Activated B cell treated with CpG ODN at 0.5 μM for 24 hours (primary cell): ENCODE results near the gene SMPD2. TPM values are rescaled to one million over a fixed set of nuclear protein-coding genes. Genes with fewer than 3 reads are reported as not detected.
"Not testable (repeated sequence)": the region's sequence is repeated elsewhere in the genome, so short reads cannot be mapped to it uniquely, and the experiment has no call there.

Source experiments
- ATAC-seq: fragments of 200-7000 bp; cut with Tn5 transposase; one replicate; pipeline ENCODE4 v1.10.0; 2021; ENCODE audit warnings: low read depth, mild to moderate bottlenecking, moderate library complexity
- CTCF ChIA-PET: fragments of 350-600 bp; sonication (Branson Sonifier 250); formaldehyde crosslinking; loops from one replicate; lab custom pipeline; 2021; ENCODE audit warnings: antibody characterized with exemption; lab: Charles Lee
- POLR2A ChIA-PET: fragments of 350-600 bp; sonication (Branson Sonifier 250); formaldehyde crosslinking; loops from one replicate; lab custom pipeline; 2021; ENCODE audit warnings: antibody characterized with exemption; lab: Charles Lee
- DNase-seq: peaks from one replicate; pipeline ENCODE4 v3.0.0; 2022
- H3K27ac Mint-ChIP-seq: one replicate; pipeline ENCODE4 v1.8.0; 2020; ENCODE audit warnings: mixed read lengths
- H3K27me3 Mint-ChIP-seq: one replicate; pipeline ENCODE4 v1.8.0; 2021; ENCODE audit warnings: mixed read lengths
- H3K36me3 Mint-ChIP-seq: one replicate; pipeline ENCODE4 v1.8.0; 2021; ENCODE audit warnings: low read depth, mixed read lengths
- H3K4me1 Mint-ChIP-seq: one replicate; pipeline ENCODE4 v1.8.0; 2021; ENCODE audit warnings: mixed read lengths
- H3K4me3 Mint-ChIP-seq: one replicate; pipeline ENCODE4 v1.8.0; 2020; ENCODE audit warnings: mild to moderate bottlenecking, mixed read lengths
- H3K9me3 Mint-ChIP-seq: one replicate; pipeline ENCODE4 v1.8.0; 2020; ENCODE audit warnings: mixed read lengths
- intact Hi-C: fragments of 100-400 bp; cut with micrococcal nuclease; formaldehyde crosslinking; loops from one replicate; pipeline ENCODE4 v1.15.1; 2024
- total RNA-seq: library from RNA; stranded (reverse); gene quantifications from 2 replicates; pipeline ENCODE4 v1.2.3, GENCODE V29; 2022
- TF ChIP-seq, protein P1 (sequence below): fragments of 200-600 bp; IDR thresholded peaks from one replicate; pipeline ENCODE4 v1.8.0; 2022; ENCODE audit warnings: antibody characterized with exemption, mild to moderate bottlenecking

The SMPD2 gene
- total RNA-seq, 1 donor from 2014 or later: 28.2 TPM

DNA sequence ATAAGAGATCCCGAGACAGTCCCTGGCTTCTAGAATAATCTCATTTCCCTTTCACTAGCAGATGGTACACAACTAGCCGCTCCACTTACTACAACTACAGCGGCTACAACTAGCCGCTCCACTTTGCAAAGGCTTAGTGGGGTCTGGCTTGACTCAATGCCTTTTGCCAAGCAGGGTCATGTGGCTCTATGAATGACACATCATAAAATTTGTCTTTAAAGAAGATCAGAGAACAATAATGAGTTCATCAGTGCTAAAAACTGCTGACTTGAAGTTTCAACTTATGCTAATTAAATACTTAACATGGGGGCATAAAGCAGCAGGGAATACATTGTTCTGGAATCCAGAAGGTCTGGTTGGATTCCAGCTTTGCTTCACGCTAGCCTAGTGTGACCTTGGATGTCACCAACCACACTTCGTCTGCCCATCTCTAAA lies 17.1 kb downstream of the SMPD2 start:
- Mint-ChIP-seq H3K9me3 (no peaks in the 10 kb centered on the region), H3K4me1 (peaks cover 73% of the 10 kb centered on the region), H3K36me3 (peaks cover 31% of the 10 kb centered on the region), H3K27me3 (no peaks in the 10 kb centered on the region), H3K4me3 (peak overlapping the region; percentile 97), H3K27ac (peak overlapping the region; percentile 83)
- POLR2A ChIA-PET: interaction anchor here (0.8 to 7.9 kb wide), 6 partner anchors 8 to 75 kb away, joined by 3 to 154 read pairs (median 38); partner anchors contain the start of genes CD164, PPIL6, SMPD2 and ZBTB24
- no peak for ATAC-seq
- no peak for DNase-seq
- CTCF ChIA-PET: interaction anchor here (1.2 to 1.3 kb wide), 2 partner anchors 16 to 23 kb away, joined by 3 read pairs; no protein-coding TSS in a partner anchor
- intact Hi-C loops: loop anchor here (5.0 to 10.0 kb wide), 3 partner anchors 270 to 1947 kb away; partner anchors contain the start of gene CDK19
- TF ChIP-seq, protein P1, sequence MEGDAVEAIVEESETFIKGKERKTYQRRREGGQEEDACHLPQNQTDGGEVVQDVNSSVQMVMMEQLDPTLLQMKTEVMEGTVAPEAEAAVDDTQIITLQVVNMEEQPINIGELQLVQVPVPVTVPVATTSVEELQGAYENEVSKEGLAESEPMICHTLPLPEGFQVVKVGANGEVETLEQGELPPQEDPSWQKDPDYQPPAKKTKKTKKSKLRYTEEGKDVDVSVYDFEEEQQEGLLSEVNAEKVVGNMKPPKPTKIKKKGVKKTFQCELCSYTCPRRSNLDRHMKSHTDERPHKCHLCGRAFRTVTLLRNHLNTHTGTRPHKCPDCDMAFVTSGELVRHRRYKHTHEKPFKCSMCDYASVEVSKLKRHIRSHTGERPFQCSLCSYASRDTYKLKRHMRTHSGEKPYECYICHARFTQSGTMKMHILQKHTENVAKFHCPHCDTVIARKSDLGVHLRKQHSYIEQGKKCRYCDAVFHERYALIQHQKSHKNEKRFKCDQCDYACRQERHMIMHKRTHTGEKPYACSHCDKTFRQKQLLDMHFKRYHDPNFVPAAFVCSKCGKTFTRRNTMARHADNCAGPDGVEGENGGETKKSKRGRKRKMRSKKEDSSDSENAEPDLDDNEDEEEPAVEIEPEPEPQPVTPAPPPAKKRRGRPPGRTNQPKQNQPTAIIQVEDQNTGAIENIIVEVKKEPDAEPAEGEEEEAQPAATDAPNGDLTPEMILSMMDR: no peak

DNA sequence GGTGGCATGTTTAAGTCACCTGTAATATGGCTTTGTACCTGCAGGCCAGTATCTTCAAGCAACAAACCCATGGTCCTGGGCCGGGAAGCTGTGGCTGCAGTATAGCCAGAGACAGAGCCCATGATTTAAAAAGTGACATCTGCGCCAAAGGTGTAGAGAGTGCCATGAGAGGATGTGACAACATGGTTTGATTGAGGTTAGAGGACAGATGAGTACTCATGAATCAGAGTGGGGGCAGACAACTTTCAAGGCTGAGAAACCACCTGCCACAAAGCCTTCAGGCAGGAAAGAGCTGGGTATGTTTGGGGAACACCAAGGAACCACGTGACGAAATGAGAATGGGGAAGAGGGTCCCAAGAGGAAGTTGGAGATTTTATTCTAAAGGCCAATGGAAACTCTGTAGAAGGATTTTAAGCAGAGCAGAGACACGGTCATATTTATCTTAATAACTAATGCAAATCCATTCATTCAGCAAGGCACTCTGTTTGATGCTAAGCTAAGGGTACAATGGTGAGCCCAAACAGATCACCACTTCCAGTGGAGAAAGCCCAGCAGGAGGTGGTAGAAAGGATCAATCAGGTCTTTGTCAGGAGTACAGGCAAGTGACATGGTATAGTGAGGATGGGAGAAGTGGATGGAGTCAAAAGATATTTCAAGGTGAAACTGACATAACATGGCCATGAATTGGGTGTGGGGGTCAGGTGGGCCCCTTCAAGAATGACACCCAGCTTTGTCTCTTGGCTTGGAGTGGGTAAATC lies 18.4 kb downstream of the SMPD2 start:
- no peaks in the 10 kb centered on the region for H3K27me3 Mint-ChIP-seq
- H3K36me3 Mint-ChIP-seq: peaks cover 32% of the 10 kb centered on the region
- ATAC-seq: peak; percentile 11
- peaks cover 63% of the 10 kb centered on the region for H3K4me1 Mint-ChIP-seq
- CTCF ChIA-PET: interaction anchor here (1.0 kb wide), 1 partner anchor 16 kb away, joined by 3 read pairs; no protein-coding TSS in a partner anchor
- intact Hi-C loops: loop anchor here (1.0 to 10.0 kb wide), 5 partner anchors 9 to 1946 kb away; partner anchors contain the start of gene CDK19
- no peaks in the 10 kb centered on the region for H3K9me3 Mint-ChIP-seq
- TF ChIP-seq, protein P1: no peak
- peak overlapping the region; percentile 83 for H3K27ac Mint-ChIP-seq
- peak overlapping the region; percentile 9 for H3K4me3 Mint-ChIP-seq
- no peak for DNase-seq
- POLR2A ChIA-PET: interaction anchor here (0.8 to 7.9 kb wide), 8 partner anchors 9 to 76 kb away, joined by 3 to 104 read pairs (median 4); partner anchors contain the start of genes CD164, PPIL6, SMPD2 and ZBTB24

DNA sequence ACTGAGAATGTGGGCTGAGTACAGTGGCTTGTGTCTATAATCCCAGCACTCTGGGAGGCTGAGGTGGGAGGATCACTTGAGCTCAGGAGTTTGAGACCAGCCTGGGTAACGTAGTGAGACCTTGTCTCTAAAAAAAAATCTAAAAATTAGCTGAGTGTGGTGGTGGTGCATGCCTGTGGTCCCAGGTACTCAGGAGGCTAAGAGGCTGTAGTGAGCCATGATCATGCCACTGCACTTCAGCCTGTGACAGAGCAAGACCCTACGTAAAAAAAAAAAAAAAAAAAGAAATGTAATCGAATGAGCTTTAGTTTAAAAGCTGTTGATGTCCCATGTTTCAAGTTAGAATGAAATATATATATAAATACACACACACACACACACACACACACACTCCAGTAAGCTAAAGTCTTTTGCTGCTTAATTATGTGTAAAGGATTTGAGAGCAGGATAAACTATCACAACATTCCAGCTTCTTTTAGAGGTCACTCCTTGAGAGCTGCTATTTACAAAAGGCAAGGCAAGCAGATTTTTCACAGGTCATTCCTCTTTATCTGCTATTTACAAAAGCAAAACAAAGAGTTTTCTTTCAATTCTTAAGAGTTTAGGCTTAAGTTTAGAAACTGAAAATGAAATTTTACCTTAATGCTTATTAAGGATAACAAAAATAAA lies 19.8 kb downstream of the SMPD2 start:
- H3K27me3 Mint-ChIP-seq: no peaks in the 10 kb centered on the region
- DNase-seq (no peak), ATAC-seq (no peak)
- peaks cover 64% of the 10 kb centered on the region for H3K4me1 Mint-ChIP-seq
- H3K36me3 Mint-ChIP-seq: peaks cover 37% of the 10 kb centered on the region
- H3K27ac Mint-ChIP-seq: peak overlapping the region; percentile 83
- POLR2A ChIA-PET: interaction anchor here (0.6 to 2.8 kb wide), 5 partner anchors 12 to 78 kb away, joined by 3 to 25 read pairs (median 4); partner anchors contain the start of genes CD164, PPIL6, SMPD2 and ZBTB24
- TF ChIP-seq, protein P1: no peak
- H3K9me3 Mint-ChIP-seq: no peaks in the 10 kb centered on the region
- CTCF ChIA-PET: interaction anchor here (1.1 kb wide), 1 partner anchor 12 kb away, joined by 4 read pairs; no protein-coding TSS in a partner anchor
- intact Hi-C loops: no loop called here
- no peak overlapping the region for H3K4me3 Mint-ChIP-seq

DNA sequence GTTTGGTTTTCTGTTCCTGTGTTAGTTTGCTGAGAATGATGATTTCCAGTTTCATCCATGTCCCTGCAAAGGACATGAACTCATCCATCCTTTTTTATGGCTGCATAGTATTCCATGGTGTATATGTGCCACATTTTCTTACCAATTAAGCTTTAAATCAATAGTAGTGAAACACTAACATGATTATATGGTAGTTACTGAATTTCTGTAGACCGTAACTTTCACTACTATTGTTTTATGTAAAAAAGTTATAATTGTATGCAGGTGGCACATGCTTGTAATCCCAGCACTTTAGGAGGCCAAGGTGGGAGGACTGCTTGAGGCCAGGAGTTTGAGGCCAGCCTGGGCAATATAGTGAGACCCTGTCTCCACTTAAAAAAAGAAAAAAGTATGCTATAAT lies 20.7 kb downstream of the SMPD2 start:
- H3K27ac Mint-ChIP-seq, H3K9me3 Mint-ChIP-seq: not testable (repeated sequence)

More for the DNA sequence above, 20.7 kb downstream of the SMPD2 start:
- H3K27me3 Mint-ChIP-seq, ATAC-seq, DNase-seq, H3K4me3 Mint-ChIP-seq, intact Hi-C loops: not testable (repeated sequence)
- peaks cover 72% of the 10 kb centered on the region for H3K4me1 Mint-ChIP-seq
- POLR2A ChIA-PET: interaction anchor here (0.6 to 2.8 kb wide), 5 partner anchors 11 to 367 kb away, joined by 3 to 25 read pairs (median 7); partner anchors contain the start of genes CD164, PPIL6, SMPD2 and ZBTB24
- H3K36me3 Mint-ChIP-seq: peaks cover 45% of the 10 kb centered on the region
- CTCF ChIA-PET: interaction anchor here (0.8 kb wide), 1 partner anchor 1731 kb away, joined by 3 read pairs; no protein-coding TSS in a partner anchor
